Chondrocyte (in vitro differentiated cells): ENCODE data around the gene NAPA. TPM values are rescaled to one million over a fixed set of nuclear protein-coding genes. Genes with fewer than 3 reads are reported as not detected.

Experiments
- DNase-seq: peaks from one replicate; pipeline ENCODE4 v3.0.0; 2021; ENCODE audit warnings: mixed read lengths, low spot score
- H3K27ac Mint-ChIP-seq: one replicate; pipeline ENCODE4 v1.8.0; 2021; ENCODE audit warnings: mild to moderate bottlenecking, moderate library complexity, mixed read lengths; ENCODE audit not compliant: unreplicated experiment
- H3K27me3 Mint-ChIP-seq: 2 replicates; pipeline ENCODE4 v1.8.0; 2021; ENCODE audit warnings: low read depth, mixed read lengths
- H3K36me3 Mint-ChIP-seq: 2 replicates; pipeline ENCODE4 v1.8.0; 2021; ENCODE audit warnings: low read depth, mixed read lengths
- H3K4me1 Mint-ChIP-seq: 2 replicates; pipeline ENCODE4 v1.8.0; 2021; ENCODE audit warnings: low read depth, mild to moderate bottlenecking, mixed read lengths
- H3K4me3 Mint-ChIP-seq: one replicate; pipeline ENCODE4 v1.8.0; 2021; ENCODE audit warnings: mild to moderate bottlenecking, moderate library complexity, mixed read lengths; ENCODE audit not compliant: unreplicated experiment
- H3K9me3 Mint-ChIP-seq: 2 replicates; pipeline ENCODE4 v1.8.0; 2021; ENCODE audit warnings: low read depth, mixed read lengths
- total RNA-seq: library from RNA; stranded (reverse); gene quantifications from 3 replicates; pipeline ENCODE4 v1.2.1, GENCODE V29; 2021
- TF ChIP-seq, protein P1 (sequence below): fragments of 200-600 bp; sonication (generic); IDR thresholded peaks from 2 replicates; pipeline ENCODE4 v1.5.0; 2021; ENCODE audit warnings: antibody characterized with exemption, mild to moderate bottlenecking, moderate library complexity

NAPA gene
- total RNA-seq, 1 donor from 2014 or later, result 88.8 TPM

DNA sequence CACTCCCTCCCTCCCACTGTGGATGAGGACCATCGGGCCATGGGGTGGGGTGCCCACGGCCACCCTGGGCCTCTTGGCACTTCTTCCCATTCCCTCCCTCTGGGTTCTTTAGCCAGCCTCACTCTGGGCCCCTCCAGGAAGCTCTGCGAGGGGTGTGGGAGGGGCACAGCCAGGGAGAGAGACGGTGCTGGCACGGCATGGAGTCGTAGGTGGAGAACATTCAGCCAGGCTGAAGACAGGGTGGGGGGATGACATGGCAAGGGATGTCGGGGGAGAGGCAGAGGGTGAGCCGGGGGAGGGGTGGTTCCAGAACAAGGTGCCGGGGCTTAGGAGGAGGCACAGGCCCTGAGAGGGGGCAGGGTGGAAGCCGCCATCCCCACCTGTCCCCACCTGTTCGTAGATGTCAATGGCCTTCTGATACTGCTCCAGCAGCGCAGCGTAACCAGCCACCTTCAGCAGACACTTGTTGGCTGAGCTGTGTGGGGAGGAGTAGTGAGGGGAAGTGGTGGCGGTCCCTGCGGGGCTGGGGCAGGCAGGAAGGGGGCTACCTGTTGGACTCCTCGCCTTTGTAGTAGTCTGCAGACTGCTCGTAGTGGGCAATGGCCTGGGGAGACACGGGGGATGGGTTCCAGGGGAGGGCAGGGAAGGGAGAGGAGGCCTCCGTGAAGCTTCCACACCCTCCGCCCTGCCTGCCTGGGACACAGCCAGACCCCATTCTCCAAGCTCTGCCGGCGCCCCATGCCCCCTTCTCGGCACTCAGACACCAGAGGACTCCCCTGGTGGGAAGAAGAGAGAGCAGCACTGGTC lies 22.1 kb downstream of the NAPA start:
- H3K4me3 Mint-ChIP-seq, result no peak overlapping the region
- DNase-seq, result no peak
- peaks cover 6% of the 10 kb centered on the region for H3K36me3 Mint-ChIP-seq
- H3K4me1 Mint-ChIP-seq, result no peaks in the 10 kb centered on the region
- no peaks in the 10 kb centered on the region for H3K9me3 Mint-ChIP-seq
- H3K27ac Mint-ChIP-seq, result peak overlapping the region; percentile 57
- TF ChIP-seq, protein P1, sequence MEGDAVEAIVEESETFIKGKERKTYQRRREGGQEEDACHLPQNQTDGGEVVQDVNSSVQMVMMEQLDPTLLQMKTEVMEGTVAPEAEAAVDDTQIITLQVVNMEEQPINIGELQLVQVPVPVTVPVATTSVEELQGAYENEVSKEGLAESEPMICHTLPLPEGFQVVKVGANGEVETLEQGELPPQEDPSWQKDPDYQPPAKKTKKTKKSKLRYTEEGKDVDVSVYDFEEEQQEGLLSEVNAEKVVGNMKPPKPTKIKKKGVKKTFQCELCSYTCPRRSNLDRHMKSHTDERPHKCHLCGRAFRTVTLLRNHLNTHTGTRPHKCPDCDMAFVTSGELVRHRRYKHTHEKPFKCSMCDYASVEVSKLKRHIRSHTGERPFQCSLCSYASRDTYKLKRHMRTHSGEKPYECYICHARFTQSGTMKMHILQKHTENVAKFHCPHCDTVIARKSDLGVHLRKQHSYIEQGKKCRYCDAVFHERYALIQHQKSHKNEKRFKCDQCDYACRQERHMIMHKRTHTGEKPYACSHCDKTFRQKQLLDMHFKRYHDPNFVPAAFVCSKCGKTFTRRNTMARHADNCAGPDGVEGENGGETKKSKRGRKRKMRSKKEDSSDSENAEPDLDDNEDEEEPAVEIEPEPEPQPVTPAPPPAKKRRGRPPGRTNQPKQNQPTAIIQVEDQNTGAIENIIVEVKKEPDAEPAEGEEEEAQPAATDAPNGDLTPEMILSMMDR, result no peak
- H3K27me3 Mint-ChIP-seq, result no peaks in the 10 kb centered on the region

DNA sequence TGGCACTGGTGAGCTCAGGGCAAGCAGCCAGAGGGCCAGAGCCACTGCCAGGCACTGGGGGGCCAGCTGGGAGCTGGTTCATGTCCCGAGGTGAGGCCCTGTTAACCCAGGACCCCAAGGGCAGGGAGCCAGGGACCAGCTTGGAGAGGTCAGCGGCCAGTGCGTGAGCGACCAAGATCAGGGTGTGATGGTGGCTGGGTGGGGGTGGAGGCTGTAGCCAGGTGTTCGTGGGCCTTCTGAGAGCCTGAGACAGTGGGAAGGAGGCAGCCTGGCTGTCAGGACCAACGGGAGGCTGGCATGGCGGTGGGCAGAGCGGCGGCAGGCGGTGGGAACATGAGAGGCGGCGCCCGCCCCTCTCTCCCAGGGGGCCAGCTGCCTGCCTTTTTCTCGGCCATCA lies 22.7 kb downstream of the NAPA start:
- peak overlapping the region; percentile 63 for H3K27ac Mint-ChIP-seq
- H3K36me3 Mint-ChIP-seq, result peaks cover 6% of the 10 kb centered on the region
- DNase-seq, result peak; percentile 87
- H3K4me1 Mint-ChIP-seq, result no peaks in the 10 kb centered on the region
- TF ChIP-seq, protein P1, result no peak
- H3K27me3 Mint-ChIP-seq, result no peaks in the 10 kb centered on the region
- H3K9me3 Mint-ChIP-seq, result no peaks in the 10 kb centered on the region
- H3K4me3 Mint-ChIP-seq, result no peak overlapping the region

DNA sequence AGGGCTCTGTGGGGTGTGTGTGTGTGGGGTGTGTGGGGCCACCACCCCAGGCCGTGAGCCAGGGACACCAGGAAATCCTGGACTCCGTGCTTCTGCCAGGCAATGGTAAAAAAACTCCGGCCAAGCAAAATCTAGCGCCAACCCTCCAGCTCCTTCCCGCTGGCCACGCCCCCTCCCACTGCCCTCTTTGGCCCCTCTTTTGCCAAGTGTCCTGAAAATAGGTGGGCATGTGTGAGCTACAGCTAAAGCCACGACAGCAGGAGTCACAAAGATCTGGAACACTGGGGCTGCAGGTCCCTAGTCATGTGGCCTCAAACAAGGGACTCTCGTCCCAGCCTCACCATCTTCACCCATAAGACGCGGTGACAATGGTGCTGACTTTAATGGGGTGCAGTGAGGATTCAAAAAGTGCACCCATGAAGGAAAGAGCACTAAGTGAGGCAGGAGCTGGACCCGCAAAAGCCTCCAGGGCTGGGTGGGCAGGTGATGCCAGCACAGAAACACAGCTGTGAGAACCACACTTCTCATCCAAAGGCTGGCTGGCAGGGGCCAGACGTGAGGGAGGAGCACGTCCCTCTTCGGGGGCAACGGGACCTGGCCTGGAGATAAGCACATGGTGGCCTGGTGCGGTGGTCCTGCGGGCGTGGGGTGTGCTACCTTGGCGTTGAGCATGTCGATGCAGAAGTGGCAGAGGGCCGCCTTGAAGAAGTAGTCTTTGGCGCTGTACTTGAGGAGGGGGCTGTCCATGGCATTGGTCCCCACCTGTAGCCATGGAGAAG lies 23.3 kb downstream of the NAPA start:
- Mint-ChIP-seq H3K4me3 (no peak overlapping the region), H3K4me1 (no peaks in the 10 kb centered on the region), H3K27ac (no peak overlapping the region), H3K36me3 (peaks cover 6% of the 10 kb centered on the region), H3K9me3 (no peaks in the 10 kb centered on the region), H3K27me3 (no peaks in the 10 kb centered on the region)
- TF ChIP-seq, protein P1, result no peak
- peak; percentile 93 for DNase-seq

DNA sequence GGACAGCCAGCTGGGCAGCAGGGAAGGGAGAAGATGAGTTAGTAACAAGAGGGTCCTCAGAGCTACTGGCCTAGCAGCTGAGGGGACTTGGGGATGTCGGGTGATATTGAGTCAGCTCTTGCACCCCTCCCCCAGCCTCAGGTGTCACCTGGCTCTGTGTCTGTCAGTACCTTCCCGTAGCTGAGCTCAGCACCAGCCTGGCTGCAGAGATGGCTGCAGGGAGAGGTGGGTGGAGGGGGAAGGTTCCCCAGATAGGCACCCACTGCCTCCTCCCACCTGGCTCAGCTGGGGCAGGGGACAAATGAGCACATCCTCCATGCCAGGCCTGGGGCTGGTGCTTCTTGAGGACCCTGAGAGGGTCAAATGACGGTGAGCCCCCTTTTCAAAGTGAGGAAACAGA lies 24.0 kb downstream of the NAPA start:
- DNase-seq, result no peak
- no peak overlapping the region for H3K27ac Mint-ChIP-seq
- H3K4me3 Mint-ChIP-seq, result no peak overlapping the region
- H3K36me3 Mint-ChIP-seq, result peaks cover 6% of the 10 kb centered on the region
- H3K4me1 Mint-ChIP-seq, result no peaks in the 10 kb centered on the region
- TF ChIP-seq, protein P1, result no peak
- no peaks in the 10 kb centered on the region for H3K27me3 Mint-ChIP-seq
- no peaks in the 10 kb centered on the region for H3K9me3 Mint-ChIP-seq

DNA sequence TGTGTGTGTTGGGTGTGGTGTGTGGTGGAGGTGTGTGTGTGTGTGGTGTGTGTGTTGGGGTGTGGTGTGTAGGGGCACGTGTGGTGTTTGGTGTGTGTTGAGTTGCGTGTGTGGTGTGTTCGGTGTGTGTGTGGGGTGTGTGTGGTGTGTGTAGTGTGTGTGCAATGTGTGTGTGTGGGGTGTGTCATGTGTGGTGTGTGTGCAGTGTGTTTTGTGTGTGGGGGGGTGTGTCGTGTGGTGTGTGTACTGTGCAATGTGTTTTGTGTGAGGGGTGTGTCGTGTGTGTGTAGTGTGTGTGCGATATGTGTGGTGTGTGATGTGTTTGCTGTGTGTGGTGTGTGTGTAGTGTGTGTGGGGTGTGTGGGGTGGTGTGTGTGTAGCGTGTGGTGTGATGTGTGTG lies 24.8 kb downstream of the NAPA start:
- Mint-ChIP-seq H3K27me3 (no peaks in the 10 kb centered on the region), H3K4me3 (no peak overlapping the region), H3K9me3 (no peaks in the 10 kb centered on the region), H3K36me3 (peaks cover 6% of the 10 kb centered on the region), H3K27ac (no peak overlapping the region), H3K4me1 (peaks cover under 1% of the 10 kb centered on the region)
- TF ChIP-seq, protein P1, result no peak
- DNase-seq, result no peak
